ENCODE results near the gene SMIM12. TPM values are rescaled to one million over a fixed set of nuclear protein-coding genes. Genes with fewer than 3 reads are reported as not detected.

Gene SMIM12
- polyA plus RNA-seq, 1 donor from 2014 or later: 42.6 TPM

- Histone ChIP-seq H3K36me3 (ENCODE audit: insufficient read depth, low read length) (no peaks in the 10 kb centered on the region), H3F3A (ENCODE audit: insufficient read depth, low read length, poor library complexity, severe bottlenecking) (no peaks in the 10 kb centered on the region), H3K27ac (ENCODE audit: low read length) (no peak overlapping the region), H4K20me1 (ENCODE audit: insufficient read depth) (no peaks in the 10 kb centered on the region), H3K9ac (ENCODE audit: low read length) (no peak overlapping the region), H3K9me2 (ENCODE audit: insufficient read depth, low read length) (no peaks in the 10 kb centered on the region), H3K27me3 (ENCODE audit: insufficient read depth, low read depth, low read length) (no peaks in the 10 kb centered on the region), H3K79me2 (replicated peaks; ENCODE audit: insufficient read depth, low read length) (no peaks in the 10 kb centered on the region), H3K4me3 (ENCODE audit: low read length) (no peak overlapping the region), H3K9me3 (ENCODE audit: low read length) (no peaks in the 10 kb centered on the region), H3K4me2 (ENCODE audit: low read length) (no peak overlapping the region), H2AFZ (ENCODE audit: low read depth, low read length) (no peak overlapping the region)
- TF ChIP-seq MXI1 (conservative IDR thresholded peaks at IDR 0.05; ENCODE audit: poor library complexity, severe bottlenecking) (no peak), RAD21 (conservative IDR thresholded peaks at IDR 0.05) (no peak)
Observed at GRCh38 chr1:34872133-34872503, 12.6 kb upstream of the SMIM12 start.

- H3K36me3 ChIP-seq (ENCODE audit: insufficient read depth, low read length): no peaks in the 10 kb centered on the region
- TF ChIP-seq POLR2AphosphoS5 (IDR thresholded peaks at IDR 0.05) (no peak), TAF1 (IDR thresholded peaks at IDR 0.05; ENCODE audit: low read depth) (no peak), CTCF (IDR thresholded peaks at IDR 0.05; ENCODE audit: poor library complexity, severe bottlenecking) (no peak), RAD21 (conservative IDR thresholded peaks at IDR 0.05) (no peak), EZH2 (IDR thresholded peaks at IDR 0.05; ENCODE audit: borderline replicate concordance, insufficient read depth, low read length, poor library complexity, severe bottlenecking) (no peak)
- H2AFZ ChIP-seq (ENCODE audit: low read depth, low read length): no peak overlapping the region
- H3K4me3 ChIP-seq (ENCODE audit: low read length): no peak overlapping the region
- H3K4me2 ChIP-seq (ENCODE audit: low read length): no peak overlapping the region
- H3K9ac ChIP-seq (ENCODE audit: low read length): peak overlapping the region; percentile 5
- H4K20me1 ChIP-seq (ENCODE audit: insufficient read depth): no peaks in the 10 kb centered on the region
- no peaks in the 10 kb centered on the region for H3F3A ChIP-seq (ENCODE audit: insufficient read depth, low read length, poor library complexity, severe bottlenecking)
- no peaks in the 10 kb centered on the region for H3K79me2 ChIP-seq (replicated peaks; ENCODE audit: insufficient read depth, low read length)
- H3K27ac ChIP-seq (ENCODE audit: low read length): peak overlapping the region; percentile 80
- H3K9me2 ChIP-seq (ENCODE audit: insufficient read depth, low read length): no peaks in the 10 kb centered on the region
- H3K27me3 ChIP-seq (ENCODE audit: insufficient read depth, low read depth, low read length): no peaks in the 10 kb centered on the region
- H3K9me3 ChIP-seq (ENCODE audit: low read length): no peaks in the 10 kb centered on the region
Observed at GRCh38 chr1:34871443-34872132, 12.0 kb upstream of the SMIM12 start.

GRCh38 chr1:34870395-34870794 lies 10.8 kb upstream of the SMIM12 start:
- TF ChIP-seq MXI1 (conservative IDR thresholded peaks at IDR 0.05; ENCODE audit: poor library complexity, severe bottlenecking) (peak; percentile 64), REST (IDR thresholded peaks at IDR 0.05; ENCODE audit: borderline replicate concordance) (no peak), EP300 (conservative IDR thresholded peaks at IDR 0.05; ENCODE audit: poor library complexity, severe bottlenecking) (peak; percentile 44), RAD21 (conservative IDR thresholded peaks at IDR 0.05) (peak; percentile 43), SMC3 (conservative IDR thresholded peaks at IDR 0.05; ENCODE audit: poor library complexity) (no peak), TAF1 (IDR thresholded peaks at IDR 0.05; ENCODE audit: low read depth) (no peak), POLR2AphosphoS5 (IDR thresholded peaks at IDR 0.05) (peak; percentile 60), CTCF (IDR thresholded peaks at IDR 0.05; ENCODE audit: poor library complexity, severe bottlenecking) (no peak), EZH2 (IDR thresholded peaks at IDR 0.05; ENCODE audit: borderline replicate concordance, insufficient read depth, low read length, poor library complexity, severe bottlenecking) (no peak)

More at GRCh38 chr1:34870395-34870794, 10.8 kb upstream of the SMIM12 start:
- Histone ChIP-seq H3K4me3 (ENCODE audit: low read length) (peak overlapping the region; percentile 55), H3K4me2 (ENCODE audit: low read length) (peak overlapping the region; percentile 62), H3K27ac (ENCODE audit: low read length) (peak overlapping the region; percentile 80), H2AFZ (ENCODE audit: low read depth, low read length) (peak overlapping the region; percentile 16), H3K9me3 (ENCODE audit: low read length) (no peaks in the 10 kb centered on the region), H3K9ac (ENCODE audit: low read length) (peak overlapping the region; percentile 47), H3K79me2 (replicated peaks; ENCODE audit: insufficient read depth, low read length) (no peaks in the 10 kb centered on the region), H3K27me3 (ENCODE audit: insufficient read depth, low read depth, low read length) (no peaks in the 10 kb centered on the region), H3K36me3 (ENCODE audit: insufficient read depth, low read length) (no peaks in the 10 kb centered on the region), H4K20me1 (ENCODE audit: insufficient read depth) (no peaks in the 10 kb centered on the region), H3K9me2 (ENCODE audit: insufficient read depth, low read length) (no peaks in the 10 kb centered on the region), H3F3A (ENCODE audit: insufficient read depth, low read length, poor library complexity, severe bottlenecking) (no peaks in the 10 kb centered on the region)

Data from neural cell (in vitro differentiated cells).